HG03342 (cell line): ENCODE data around the gene HSPA8.
A peak's percentile ranks its signal among the peaks of the same experiment; 100 is the strongest.
"Not testable (repeated sequence)": the region's sequence is repeated elsewhere in the genome, so short reads cannot be mapped to it uniquely, and the experiment has no call there.

Experiments used
- ATAC-seq: cut with Tn5 transposase; IDR thresholded peaks from one replicate; pipeline ENCODE4 v1.9.1; 2021; ENCODE audit warnings: mild to moderate bottlenecking, moderate library complexity; ENCODE audit not compliant: unreplicated experiment

HSPA8 gene

DNA sequence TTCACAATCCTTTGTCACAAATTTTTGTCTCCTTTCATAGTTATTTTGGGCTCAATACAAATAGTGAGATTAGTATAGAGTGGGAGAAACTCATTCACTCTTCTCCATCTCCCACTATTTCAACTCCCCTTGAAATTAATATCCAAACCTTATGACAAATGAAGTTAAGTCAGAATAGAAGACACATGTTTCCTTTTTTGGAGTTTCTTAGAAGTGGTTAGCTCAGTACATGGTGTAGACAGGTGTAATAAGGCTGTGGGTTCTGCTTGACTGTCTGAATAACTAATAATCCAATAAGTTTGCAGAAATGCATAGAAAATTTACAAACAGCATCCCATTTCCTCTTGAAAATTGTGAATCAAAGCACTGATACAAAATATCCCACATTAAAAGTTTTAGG lies 10.8 kb upstream of the HSPA8 start:
- no peak for ATAC-seq

DNA sequence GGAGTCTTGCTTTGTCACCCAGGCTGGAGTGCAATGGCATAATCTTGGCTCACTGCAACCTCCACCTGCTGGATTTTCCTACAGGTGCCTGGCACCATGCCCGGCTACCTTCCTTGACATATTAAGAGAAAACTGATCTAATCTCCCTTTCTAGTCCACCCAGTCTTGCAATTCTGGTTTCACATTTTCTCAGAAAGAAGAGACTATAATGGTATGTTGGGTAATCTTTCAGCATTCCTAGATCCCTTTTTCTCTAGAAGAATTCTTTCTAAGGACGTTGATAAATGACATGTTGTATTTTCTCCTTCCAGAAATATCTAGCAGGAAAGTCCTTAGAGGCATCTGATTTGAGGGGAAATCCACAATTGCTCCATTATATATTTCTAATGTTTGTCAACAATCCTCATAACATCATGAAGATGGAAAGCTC lies 10.4 kb upstream of the HSPA8 start:
- ATAC-seq, result no peak

DNA sequence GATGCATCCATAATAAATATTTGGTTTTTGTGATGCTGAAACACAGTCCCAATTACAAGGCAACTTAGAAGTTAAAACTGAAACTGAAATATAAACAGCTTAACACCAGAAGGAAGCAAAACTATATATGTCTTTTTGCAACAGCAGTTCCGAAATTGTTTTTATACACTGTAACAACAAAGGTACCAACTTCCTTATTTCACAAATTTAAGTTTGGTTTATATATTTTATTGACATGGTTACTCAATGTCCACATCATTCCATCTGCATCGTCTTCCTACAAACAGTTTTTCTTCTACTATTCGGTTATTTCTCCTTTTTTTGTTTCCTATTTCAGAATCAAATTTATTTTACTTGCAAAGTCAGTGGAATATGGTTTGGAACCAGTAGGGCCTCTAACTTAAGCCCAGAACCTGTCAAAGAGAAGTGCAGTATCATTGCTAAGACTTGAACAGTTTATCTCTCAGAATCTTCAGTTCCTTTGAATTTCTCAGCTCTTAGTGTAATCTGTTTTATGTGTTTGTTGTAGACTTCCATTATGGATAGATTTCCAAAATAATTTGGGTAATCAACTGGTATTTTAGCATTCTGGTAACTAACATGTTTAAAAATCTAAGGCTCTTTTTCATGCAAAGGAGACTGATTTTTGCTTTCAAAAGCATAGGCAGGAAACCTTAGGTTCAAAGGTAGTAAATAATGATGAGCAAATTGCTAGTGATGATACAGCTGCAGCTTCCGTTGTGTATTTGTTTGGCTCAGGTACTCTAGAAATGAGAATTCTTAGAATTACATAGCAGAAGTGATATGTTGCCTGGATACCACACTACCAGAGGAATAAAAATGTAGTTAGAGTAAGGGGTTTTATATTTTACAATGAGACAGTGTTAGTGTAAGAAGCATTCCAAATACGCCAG lies 8.2 kb upstream of the HSPA8 start:
- ATAC-seq, result peak; percentile 67

DNA sequence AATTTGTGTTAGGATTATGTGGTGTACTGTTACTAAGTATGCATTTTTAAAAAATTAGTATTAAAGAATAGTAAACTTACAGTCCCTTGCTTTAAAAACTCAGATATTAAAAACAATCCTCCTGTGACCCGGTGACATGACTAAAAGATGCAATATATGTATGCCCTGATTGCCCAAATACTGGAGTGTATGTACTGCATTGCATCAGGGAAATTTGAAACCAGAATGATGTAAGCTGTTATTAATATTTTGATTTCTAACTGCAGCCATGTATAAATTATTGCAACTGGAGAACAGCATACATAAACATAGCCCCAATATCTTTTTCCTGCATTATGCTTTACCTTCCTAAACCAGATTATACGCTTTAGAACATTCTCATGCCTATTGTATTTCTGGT lies 3.7 kb upstream of the HSPA8 start:
- ATAC-seq, result no peak

DNA sequence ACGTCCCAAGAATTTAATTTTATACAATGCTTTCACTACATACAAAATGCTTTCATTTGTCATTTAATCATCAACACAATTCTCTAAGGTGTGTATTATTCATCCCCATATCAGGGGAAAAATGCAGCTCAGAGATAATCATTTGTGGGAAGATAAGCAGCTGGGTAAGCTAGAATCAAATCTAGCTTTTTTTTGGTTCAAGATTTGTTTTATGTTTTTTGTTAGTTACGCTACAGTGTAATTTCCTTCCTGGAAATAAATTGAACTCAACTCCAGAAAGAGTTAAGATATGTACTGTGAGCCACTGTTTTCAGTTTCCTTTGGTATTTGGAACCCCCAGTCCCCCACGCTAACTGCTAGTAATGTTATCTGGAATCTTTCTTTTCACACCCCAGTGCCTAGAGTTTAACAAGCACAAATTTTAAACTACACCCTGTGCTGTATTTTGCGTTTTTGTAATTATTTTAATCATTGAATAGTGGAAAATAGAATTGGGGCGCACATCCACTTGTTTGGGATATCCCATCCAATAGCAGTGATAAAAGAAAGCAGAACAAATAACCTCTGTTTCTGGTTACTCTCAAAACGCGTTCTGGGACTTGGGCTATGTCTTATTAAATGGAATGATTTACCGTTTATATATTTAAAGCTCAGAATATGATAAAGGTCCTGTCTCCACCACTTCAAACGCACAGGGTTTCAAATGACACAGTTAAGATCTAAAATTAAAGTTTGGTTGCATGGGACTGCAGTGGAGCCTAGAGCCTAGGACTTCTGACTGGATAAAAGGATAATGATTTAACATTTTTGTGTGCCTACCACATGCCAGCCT lies 2.1 kb upstream of the HSPA8 start:
- ATAC-seq, result no peak

DNA sequence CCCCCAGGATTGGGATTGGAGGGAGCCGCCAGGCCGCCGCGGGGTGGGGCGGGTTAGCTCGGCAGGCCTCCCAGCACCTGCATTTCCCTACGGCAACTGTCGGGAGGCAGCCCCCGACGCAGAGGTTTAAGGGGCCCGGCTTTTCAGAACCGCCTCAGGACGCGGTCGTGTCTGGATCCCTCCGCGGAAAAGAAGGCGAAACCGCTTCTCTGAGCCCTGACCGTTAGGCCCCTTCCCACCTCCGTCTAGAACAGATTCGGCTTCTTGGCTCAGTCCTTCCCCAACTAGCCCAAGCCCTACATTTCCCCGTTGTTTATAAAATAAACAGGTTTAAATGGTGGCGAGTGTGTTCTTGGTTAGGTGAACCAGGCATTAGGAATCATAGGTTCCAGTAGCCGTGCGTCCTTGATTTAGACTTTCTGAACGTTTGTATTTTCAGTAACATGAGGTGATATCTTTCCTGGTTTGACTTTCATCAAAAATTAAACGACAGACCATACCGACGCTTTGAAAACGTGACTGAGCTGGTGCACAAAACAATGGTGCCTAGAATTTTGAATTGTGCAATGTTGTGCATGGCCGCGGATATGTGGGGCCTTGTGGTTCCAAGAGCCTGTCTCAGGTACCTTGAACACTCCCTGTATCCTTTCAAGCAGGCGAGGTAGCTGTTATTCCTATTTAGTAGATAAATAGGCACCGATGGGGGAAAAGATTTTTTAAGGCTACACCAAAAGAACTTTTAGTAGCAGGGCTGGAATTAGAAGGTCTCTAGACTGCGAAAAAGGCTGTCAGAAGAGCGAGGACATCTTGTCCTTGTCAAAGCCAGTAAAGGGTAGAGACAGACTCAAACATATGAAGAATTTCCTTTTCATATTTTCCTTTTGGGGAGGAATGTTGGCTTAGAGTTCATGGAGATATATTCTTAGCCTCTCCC lies 1.2 kb upstream of the HSPA8 start:
- peak; percentile 1 for ATAC-seq

DNA sequence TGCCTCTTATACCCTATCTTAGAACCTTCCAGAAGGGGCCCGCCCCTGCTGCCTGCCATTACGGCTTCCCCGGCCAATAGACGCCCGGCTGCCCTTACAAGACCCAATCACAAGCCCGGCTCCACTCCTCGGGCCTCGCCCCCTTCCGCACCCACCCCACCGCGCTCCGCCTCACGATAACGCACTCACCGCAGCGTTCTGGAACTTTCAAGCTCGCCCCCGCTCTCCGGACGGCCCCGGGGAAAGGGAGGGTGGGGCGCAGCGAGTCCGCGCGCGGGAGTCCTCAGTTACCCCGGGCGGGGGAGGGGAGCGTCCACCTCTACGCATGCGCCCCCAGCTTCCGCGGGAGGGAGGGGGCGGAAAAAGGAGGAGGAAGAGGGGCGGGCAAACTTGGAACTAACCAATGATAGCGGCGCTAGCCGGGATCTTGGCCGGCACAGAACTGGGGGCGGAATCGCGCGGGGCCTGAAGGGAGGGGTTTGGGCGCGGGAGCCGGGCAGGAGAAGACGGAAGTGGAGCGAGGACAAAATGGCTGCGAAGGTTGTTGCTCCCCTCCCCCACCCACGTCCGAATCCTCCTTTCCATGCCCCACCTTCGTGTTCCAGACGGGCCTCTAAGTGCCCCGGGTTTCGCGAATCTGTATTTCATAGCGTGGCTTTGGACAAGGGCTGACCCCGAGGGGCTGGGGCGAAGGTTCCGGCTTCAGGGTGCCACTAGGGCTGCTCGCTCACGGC lies 389 bp upstream of the HSPA8 start:
- ATAC-seq, result peak; percentile 84

DNA sequence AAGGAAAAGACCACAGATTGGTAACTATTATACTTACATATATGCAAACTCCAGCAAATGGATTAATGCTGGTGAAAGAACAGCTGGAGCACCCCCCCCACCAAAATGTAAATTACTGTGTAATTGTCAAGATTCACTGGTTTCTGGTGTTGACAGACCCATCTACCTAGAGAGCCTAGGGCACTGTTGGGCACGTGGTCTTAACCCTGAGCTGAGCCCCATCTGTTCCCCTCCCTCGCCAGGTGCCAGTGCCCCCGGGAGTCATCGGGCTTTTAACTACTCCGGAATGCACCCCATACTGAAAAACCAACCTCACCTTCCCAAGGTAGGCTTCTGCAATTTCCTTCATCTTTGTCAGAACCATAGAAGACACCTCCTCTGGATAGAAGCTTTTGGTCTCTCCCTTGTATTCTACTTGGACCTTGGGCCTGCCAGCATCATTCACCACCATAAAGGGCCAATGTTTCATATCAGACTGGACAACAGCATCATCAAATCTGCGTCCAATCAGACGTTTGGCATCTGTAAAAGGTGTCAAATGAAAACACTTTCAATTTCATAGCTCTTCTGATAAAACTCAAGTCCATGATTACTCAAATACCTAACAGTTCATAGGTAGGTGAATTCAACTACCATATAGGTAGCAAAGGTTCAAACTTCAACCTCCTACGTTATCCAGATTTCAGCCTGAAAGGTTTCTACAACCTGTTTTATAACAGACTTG lies 1.5 kb downstream of the HSPA8 start:
- no peak for ATAC-seq

DNA sequence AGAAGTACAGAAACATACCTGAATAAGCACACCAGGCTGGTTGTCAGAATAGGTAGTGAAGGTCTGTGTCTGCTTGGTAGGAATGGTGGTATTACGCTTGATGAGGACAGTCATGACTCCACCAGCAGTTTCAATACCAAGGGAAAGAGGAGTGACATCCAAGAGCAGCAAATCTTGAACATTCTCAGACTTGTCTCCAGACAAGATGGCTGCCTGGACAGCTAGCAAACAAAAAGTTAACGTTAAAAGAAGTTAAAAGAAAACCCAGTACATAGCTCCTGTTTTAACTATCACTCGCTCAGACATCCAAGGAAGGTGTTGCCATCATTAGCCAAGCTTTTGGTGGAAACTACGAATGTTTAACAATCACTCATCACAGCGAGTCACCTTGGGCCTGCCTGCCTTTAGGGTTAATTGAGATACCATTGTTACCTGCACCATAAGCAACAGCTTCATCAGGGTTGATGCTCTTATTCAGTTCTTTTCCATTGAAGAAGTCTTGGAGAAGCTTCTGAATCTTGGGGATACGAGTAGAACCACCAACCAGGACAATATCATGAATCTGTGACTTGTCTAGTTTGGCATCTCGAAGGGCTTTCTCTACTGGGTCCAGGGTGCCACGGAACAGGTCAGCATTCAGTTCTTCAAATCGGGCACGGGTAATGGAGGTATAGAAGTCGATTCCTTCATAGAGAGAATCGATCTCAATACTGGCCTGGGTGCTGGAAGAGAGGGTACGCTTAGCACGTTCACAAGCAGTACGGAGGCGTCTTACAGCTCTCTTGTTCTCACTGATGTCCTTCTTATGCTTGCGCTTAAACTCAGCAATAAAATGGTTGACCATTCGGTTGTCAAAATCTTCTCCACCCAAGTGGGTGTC lies 2.7 kb downstream of the HSPA8 start:
- not testable (repeated sequence) for ATAC-seq

DNA sequence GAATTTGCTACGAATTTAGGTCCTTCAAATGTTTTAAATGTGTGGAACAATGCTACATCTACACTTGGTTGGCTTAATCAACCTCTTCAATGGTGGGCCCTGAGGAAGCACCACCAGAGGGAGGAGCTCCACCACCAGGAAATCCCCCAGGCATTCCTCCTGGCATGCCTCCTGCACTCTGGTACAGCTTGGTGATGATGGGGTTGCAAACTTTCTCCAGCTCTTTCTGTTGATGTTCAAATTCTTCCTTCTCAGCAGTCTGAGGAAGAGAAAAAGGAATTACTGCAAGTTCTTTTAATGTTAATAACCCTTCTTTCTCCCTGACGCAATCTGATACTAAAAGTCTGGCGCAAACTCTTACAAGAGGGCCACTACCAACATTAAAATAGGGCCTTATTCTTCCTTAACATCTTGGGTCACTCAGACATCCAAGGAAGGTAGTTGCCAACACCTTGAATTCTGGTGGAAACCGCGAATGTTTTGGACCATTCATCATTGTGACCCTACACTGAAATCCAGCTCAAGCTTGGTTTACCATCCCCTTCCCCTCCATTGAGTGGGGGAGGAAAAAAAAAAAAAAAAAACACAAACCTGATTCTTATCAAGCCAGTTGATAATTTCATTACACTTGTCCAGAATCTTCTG lies 4.2 kb downstream of the HSPA8 start:
- no peak for ATAC-seq

DNA sequence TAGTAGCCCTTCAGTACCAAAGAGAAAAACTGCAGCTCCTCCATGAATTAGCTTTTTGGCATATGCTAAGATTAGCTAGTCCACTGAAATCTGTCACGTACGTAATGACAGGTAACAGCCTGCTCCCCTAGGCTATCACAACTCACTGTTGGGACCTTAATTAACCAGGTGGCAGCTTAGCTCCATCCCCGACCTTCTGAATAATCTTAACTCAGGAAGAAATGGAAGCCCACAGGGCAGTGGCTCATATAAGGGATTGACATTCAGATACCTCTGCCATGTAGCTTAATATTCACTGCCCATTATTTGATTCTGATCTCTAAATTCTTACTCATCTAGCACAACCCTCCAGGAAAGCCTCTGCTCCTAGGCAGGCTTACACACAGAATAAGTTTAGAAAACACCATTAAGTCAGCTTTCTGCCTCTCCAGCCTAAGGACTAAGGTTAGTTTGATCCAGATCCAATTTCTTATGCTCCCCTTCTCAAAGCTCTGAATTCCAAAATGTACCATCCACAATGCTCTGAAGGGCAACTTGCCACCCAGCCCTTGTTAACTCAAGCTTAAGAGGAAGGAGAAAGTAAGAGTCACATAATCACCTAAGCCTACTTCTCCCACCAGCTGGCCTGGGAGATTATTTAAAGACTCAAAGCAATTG lies 5.0 kb downstream of the HSPA8 start:
- ATAC-seq, result no peak

DNA sequence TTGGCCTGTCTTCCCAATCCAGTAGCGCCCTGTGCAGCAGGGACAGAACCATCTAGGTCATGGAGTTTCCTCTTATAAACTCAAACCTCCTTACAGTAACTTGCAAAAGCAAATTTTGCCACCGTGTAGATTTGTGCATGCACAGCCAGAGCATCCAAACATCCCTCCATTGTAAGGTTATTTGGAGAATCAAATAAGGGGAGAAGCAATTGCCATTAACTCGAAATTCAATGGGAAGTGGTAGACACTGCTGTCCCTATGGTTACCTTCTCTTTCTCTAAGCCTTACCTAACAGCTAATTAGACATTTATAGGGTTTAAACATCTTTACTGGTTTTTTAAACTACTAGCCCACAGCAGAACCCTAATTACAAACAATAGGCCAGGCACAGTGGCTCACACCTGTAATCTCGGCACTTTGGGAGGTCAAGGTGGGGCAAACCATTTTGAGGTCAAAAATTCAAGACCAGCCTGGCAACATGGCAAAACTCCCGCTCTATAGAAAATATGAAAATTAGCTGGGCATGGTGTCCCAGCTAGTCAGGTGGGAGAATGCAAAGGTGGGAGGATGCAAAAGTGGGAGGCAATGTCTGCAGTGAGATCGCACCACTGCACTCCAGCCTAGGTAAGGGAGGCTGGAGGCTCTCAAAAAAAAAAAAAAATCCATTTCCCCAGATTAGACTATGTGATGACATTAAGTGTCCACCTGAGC lies 6.6 kb downstream of the HSPA8 start:
- ATAC-seq, result no peak

DNA sequence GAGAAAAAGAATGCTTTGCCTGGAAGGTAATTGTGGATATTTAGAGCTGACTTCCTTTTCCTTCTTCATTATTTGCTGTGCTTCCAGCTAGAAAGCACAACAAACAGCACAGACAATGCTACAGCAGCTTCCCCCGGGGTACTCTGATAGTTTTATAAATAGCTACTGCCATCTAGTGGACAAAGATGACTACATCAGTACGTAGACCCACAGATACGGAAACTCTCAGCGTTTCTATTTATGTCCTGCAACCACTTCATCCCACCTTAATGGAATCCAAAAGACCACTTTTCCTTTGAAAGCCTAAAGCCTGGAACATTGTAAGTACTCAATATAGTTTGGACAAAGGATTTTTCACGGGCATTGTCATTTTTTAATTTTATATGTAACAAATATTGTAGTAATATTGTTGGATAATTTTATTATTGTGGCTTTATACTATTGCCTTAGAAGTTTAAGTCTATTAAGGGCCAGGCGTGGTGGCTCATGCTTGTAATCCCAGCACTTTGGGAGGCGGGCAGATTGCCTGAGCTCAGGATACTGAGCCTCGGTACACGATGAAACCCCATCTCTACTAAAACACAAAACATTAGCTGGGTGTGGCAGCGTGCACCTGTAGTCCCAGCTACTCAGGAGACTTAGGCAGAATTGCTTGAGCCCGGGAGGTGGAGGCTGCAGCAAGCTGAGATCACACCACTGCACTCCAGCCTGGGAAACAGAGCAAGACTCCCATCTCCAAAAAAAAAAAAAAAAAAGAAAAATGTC lies 7.5 kb downstream of the HSPA8 start:
- peak; percentile 77 for ATAC-seq

DNA sequence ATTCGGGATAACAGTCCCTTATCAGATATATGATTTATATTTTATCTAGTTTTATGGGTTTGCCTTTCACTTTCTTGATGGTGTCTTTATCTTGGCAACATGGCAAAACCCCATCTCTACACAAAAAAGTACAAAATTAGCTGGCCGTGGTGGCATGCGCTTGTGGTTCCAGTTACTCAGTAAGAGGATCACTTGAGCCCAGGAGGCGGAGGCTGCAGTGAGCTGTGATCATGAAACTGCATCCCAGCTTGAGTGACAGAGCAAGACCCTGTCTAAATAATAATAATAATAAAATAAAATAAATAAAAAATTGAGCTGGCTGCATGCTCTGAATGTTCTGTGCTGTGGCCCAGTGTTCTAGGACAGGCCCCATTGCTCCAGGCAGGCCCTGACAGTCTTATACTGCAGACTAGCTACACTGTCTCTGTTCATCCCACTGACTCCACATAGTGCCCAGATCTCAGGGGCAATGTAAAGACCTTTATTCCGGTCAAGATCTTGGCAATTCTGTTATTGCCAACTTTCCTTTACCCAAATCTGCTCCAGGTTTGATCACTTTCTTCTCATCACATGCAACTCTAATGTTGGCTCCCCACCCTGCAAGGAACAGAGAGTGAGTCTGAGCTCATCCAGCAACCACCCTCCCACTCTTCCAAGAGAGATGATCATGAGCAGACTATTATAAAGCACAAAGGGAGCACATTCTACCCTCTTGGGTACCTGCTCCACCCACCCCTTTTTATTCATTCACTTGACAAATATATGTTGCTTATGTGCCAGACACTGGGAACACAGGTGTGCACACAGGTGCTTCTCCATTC lies 8.8 kb downstream of the HSPA8 start:
- ATAC-seq, result no peak

DNA sequence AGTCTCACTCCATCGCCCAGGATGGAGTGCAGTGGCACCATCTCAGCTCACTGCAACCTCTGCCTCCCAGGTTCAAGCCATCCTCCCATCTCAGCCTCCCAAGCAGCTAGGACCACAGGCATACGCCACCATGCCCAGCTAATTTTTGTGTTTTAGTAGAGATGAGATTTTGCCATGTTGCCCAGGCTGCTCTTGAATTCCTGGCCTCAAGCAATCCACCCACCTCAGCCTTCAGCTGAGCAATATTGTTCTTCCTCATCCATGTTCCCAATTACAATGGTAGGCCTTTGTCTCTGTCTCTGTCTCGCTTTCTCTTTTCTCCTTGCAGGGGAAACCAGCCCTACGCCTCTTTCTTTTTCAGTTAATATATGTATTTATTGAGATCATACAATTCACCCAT lies 10.3 kb downstream of the HSPA8 start:
- ATAC-seq, result no peak
